Measurements from ENCODE around the gene HPS1.

- no peak for TF ChIP-seq CTCF (conservative IDR thresholded peaks at IDR 0.05; ENCODE audit: low read depth, low read length)
- no peak for TF ChIP-seq POLR2A (IDR thresholded peaks at IDR 0.05; ENCODE audit: low read depth, low read length)
- no peak for TF ChIP-seq ELK1 (IDR thresholded peaks at IDR 0.05; ENCODE audit: borderline replicate concordance, low read depth, low read length)
- TF ChIP-seq CEBPB (IDR thresholded peaks at IDR 0.05; ENCODE audit: low read depth, low read length): no peak
- TF ChIP-seq RCOR1 (IDR thresholded peaks at IDR 0.05; ENCODE audit: insufficient replicate concordance, low read length): no peak
- no peak for TF ChIP-seq MAZ (IDR thresholded peaks at IDR 0.05; ENCODE audit: borderline replicate concordance, low read depth, low read length)
- no peak for TF ChIP-seq SMC3 (IDR thresholded peaks at IDR 0.05; ENCODE audit: low read depth, low read length)
- no peak for TF ChIP-seq BHLHE40 (IDR thresholded peaks at IDR 0.05; ENCODE audit: low read depth, low read length)
- no peak for TF ChIP-seq RFX5 (IDR thresholded peaks at IDR 0.05; ENCODE audit: low read depth, low read length)
- no peak for TF ChIP-seq RAD21 (IDR thresholded peaks at IDR 0.05; ENCODE audit: low read length)
- TF ChIP-seq CHD1 (IDR thresholded peaks at IDR 0.05; ENCODE audit: low read depth, low read length): no peak
- no peak for TF ChIP-seq MXI1 (IDR thresholded peaks at IDR 0.05; ENCODE audit: borderline replicate concordance, low read depth, low read length)
- no peak for TF ChIP-seq FOS (IDR thresholded peaks at IDR 0.05; ENCODE audit: low read depth, low read length)
- no peak for TF ChIP-seq USF2 (IDR thresholded peaks at IDR 0.05; ENCODE audit: low read depth, low read length)
Observed at GRCh38 chr10:98417973-98418664, 28.6 kb downstream of the HPS1 start.

All from IMR-90 (cell line).